GM23338 (cell line): ENCODE results near the gene UNC5B. TPM values are rescaled to one million over a fixed set of nuclear protein-coding genes. Genes with fewer than 3 reads are reported as not detected.
A peak's percentile ranks its signal among the peaks of the same experiment; 100 is the strongest.

Experiments
- ATAC-seq: fragments of 200-7000 bp; cut with Tn5 transposase; 3 replicates; pipeline ENCODE4 v1.9.1; 2020
- DNase-seq: peaks from one replicate; pipeline ENCODE4 v3.0.0-alpha.2; 2015; ENCODE audit warnings: low spot score
- H2AFZ ChIP-seq: fragments of 200-600 bp; sonication (generic); 2 replicates; pipeline ENCODE4 v1.8.0; 2016; ENCODE audit warnings: antibody characterized with exemption, mild to moderate bottlenecking, moderate library complexity
- H3F3A ChIP-seq: fragments of 200-600 bp; sonication (generic); replicated peaks from 2 replicates; pipeline ENCODE4 v1.8.0; 2017; ENCODE audit warnings: antibody characterized with exemption, mixed run types, low read depth
- H3K27ac ChIP-seq: fragments of 200-600 bp; sonication (generic); 2 replicates; pipeline ENCODE4 v1.6.1; 2016; ENCODE audit warnings: low read depth
- H3K27me3 ChIP-seq: fragments of 200-600 bp; sonication (generic); 2 replicates; pipeline ENCODE4 v1.8.0; 2016; ENCODE audit warnings: mild to moderate bottlenecking, mixed run types, moderate library complexity; ENCODE audit not compliant: insufficient read depth
- H3K36me3 ChIP-seq: fragments of 200-600 bp; sonication (generic); 2 replicates; pipeline ENCODE4 v1.8.0; 2016; ENCODE audit warnings: mild to moderate bottlenecking; ENCODE audit not compliant: insufficient read depth
- H3K4me1 ChIP-seq: fragments of 200-600 bp; sonication (generic); 2 replicates; pipeline ENCODE4 v1.8.0; 2016; ENCODE audit warnings: mild to moderate bottlenecking, moderate library complexity; ENCODE audit not compliant: insufficient read depth
- H3K4me2 ChIP-seq: fragments of 200-600 bp; sonication (generic); 2 replicates; pipeline ENCODE4 v1.7.1; 2017; ENCODE audit warnings: mixed run types
- H3K4me3 ChIP-seq: fragments of 200-600 bp; sonication (generic); 2 replicates; pipeline ENCODE4 v1.6.1; 2016; ENCODE audit warnings: mixed run types
- H3K79me2 ChIP-seq: fragments of 200-600 bp; sonication (generic); replicated peaks from 2 replicates; pipeline ENCODE4 v1.8.0; 2017; ENCODE audit warnings: mild to moderate bottlenecking; ENCODE audit not compliant: insufficient read depth
- H3K9me2 ChIP-seq: fragments of 200-600 bp; sonication (generic); 2 replicates; pipeline ENCODE4 v1.8.0; 2017; ENCODE audit not compliant: insufficient read depth
- H4K20me1 ChIP-seq: fragments of 200-600 bp; sonication (generic); replicated peaks from 2 replicates; pipeline ENCODE4 v1.8.0; 2017; ENCODE audit warnings: mild to moderate bottlenecking; ENCODE audit not compliant: insufficient read depth
- H3K27ac Mint-ChIP-seq: 2 replicates; pipeline ENCODE4 v1.8.0; 2020; ENCODE audit warnings: inconsistent platforms, mild to moderate bottlenecking, moderate library complexity, mixed read lengths
- H3K27me3 Mint-ChIP-seq: 3 replicates; pipeline ENCODE4 v1.8.0; 2022; ENCODE audit warnings: low read depth, mild to moderate bottlenecking, moderate library complexity, mixed read lengths, inconsistent platforms; ENCODE audit not compliant: insufficient read depth, poor library complexity
- H3K36me3 Mint-ChIP-seq: 3 replicates; pipeline ENCODE4 v1.8.0; 2021; ENCODE audit warnings: low read depth, mild to moderate bottlenecking, inconsistent platforms, moderate library complexity, mixed read lengths
- H3K4me1 Mint-ChIP-seq: 3 replicates; pipeline ENCODE4 v1.8.0; 2020; ENCODE audit warnings: mild to moderate bottlenecking, inconsistent platforms, mixed read lengths
- H3K4me3 Mint-ChIP-seq: 3 replicates; pipeline ENCODE4 v1.8.0; 2021; ENCODE audit warnings: moderate library complexity, mild to moderate bottlenecking, inconsistent platforms, mixed read lengths
- H3K9me3 Mint-ChIP-seq: 3 replicates; pipeline ENCODE4 v1.8.0; 2020; ENCODE audit warnings: moderate library complexity, mild to moderate bottlenecking, inconsistent platforms, mixed read lengths
- CREB1 ChIP-seq: fragments of 250-450 bp; sonication (Bioruptor Pico); IDR thresholded peaks from 2 replicates; pipeline ENCODE4 v1.5.0; 2020; ENCODE audit warnings: low read depth, mild to moderate bottlenecking, moderate library complexity
- EZH2 ChIP-seq: fragments of 200-600 bp; sonication (generic); IDR thresholded peaks from one replicate; pipeline ENCODE4 v1.8.0; 2017; ENCODE audit warnings: antibody characterized with exemption, mild to moderate bottlenecking, low read depth; ENCODE audit not compliant: unreplicated experiment
- JUNB ChIP-seq: IDR thresholded peaks from one replicate; pipeline ENCODE4 v1.6.1; 2016; ENCODE audit warnings: antibody characterized with exemption; ENCODE audit not compliant: unreplicated experiment
- STAT1 ChIP-seq: IDR thresholded peaks from one replicate; pipeline ENCODE4 v1.6.1; 2016; ENCODE audit warnings: antibody characterized with exemption; ENCODE audit not compliant: unreplicated experiment
- ZNF331 ChIP-seq: fragments of 250-450 bp; sonication (Bioruptor Pico); IDR thresholded peaks from 2 replicates; pipeline ENCODE4 v1.5.0; 2020; ENCODE audit warnings: low read depth, mild to moderate bottlenecking, moderate library complexity
- polyA plus RNA-seq: library from polyadenylated mRNA; unstranded; fragments of >200 nt; fragmentation: Nextera tagmentation; extraction: Ambion mirVana; gene quantifications from 2 replicates; pipeline ENCODE4 v1.2.1, GENCODE V29; 2016
- total RNA-seq: library from RNA; depleted of rRNA; stranded (reverse); fragments of >200 nt; shearing (Covaris generic); gene quantifications from 2 replicates; pipeline ENCODE4 v1.2.3, GENCODE V29; 2014
- TF ChIP-seq, protein P1 (sequence below), 2 experiments: fragments of 200-600 bp in 1 of 2; sonication (generic) in 1 of 2; conservative IDR thresholded peaks; 2 replicates each; pipeline versions ENCODE4 v1.5.1 to v1.6.1; 2016 to 2017; ENCODE audit warnings: antibody characterized with exemption in 2 of 2, low read depth in 2 of 2, mild to moderate bottlenecking in 2 of 2, moderate library complexity in 1 of 2
- TF ChIP-seq, protein P2 (sequence below): IDR thresholded peaks from one replicate; pipeline ENCODE4 v1.6.1; 2018; ENCODE audit warnings: antibody characterized with exemption; ENCODE audit not compliant: unreplicated experiment

The UNC5B gene
- total and polyA plus RNA-seq, 2 experiments from 2014 or later: 8.0 to 31.2 TPM

DNA sequence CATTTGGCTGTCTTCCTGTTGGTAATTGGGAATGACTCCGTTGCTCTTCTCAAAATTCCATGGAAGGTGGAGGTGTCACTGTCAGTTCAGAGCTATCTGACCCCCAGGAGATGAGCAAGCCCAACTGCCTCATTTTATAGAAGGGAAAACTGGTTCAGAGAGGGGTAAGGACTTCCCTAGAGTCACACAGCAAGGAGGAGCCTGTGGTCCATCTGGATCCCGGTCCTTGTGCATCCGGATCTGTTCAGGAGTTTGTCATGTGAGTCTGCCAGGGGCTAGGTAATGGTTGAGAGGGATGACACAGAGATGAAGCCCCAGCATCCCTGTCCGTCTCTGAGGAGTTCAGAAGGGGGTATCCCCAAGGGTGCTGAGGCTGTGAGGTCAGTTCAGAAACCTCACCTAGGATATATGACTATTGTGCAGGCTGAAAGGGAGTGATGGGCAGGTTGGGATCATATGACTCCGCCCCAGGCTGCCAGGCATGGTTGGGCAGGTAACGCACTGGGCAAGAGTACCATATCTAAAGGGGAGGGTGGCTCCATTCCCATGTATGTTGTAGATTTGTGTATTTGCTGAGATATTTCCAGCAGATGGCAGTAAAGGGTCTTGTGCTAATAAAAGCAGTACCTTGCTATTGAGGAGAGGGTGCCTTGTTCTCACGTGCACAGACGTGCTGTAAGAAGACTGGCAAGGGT, 90.7 kb downstream of the UNC5B start:
- H4K20me1 ChIP-seq: peaks cover 3% of the 10 kb centered on the region; the same call in 1 of the 2 replicates
- H3K4me3 ChIP-seq: no peak overlapping the region
- no peaks in the 10 kb centered on the region for H3K9me3 Mint-ChIP-seq
- no peak overlapping the region for H3K4me2 ChIP-seq
- peaks cover 17% of the 10 kb centered on the region for H3K36me3 Mint-ChIP-seq
- peak; percentile 77 for ATAC-seq
- H3K27me3 Mint-ChIP-seq: peaks cover 5% of the 10 kb centered on the region
- no peaks in the 10 kb centered on the region for H3K4me1 ChIP-seq
- no peak for TF ChIP-seq EZH2
- TF ChIP-seq, protein P1, sequence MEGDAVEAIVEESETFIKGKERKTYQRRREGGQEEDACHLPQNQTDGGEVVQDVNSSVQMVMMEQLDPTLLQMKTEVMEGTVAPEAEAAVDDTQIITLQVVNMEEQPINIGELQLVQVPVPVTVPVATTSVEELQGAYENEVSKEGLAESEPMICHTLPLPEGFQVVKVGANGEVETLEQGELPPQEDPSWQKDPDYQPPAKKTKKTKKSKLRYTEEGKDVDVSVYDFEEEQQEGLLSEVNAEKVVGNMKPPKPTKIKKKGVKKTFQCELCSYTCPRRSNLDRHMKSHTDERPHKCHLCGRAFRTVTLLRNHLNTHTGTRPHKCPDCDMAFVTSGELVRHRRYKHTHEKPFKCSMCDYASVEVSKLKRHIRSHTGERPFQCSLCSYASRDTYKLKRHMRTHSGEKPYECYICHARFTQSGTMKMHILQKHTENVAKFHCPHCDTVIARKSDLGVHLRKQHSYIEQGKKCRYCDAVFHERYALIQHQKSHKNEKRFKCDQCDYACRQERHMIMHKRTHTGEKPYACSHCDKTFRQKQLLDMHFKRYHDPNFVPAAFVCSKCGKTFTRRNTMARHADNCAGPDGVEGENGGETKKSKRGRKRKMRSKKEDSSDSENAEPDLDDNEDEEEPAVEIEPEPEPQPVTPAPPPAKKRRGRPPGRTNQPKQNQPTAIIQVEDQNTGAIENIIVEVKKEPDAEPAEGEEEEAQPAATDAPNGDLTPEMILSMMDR (conservative IDR thresholded peaks at IDR 0.05; ENCODE audit: low read depth in 2 of 2): peak; percentile 51 to 62
- no peak overlapping the region for H3K27ac Mint-ChIP-seq
- no peaks in the 10 kb centered on the region for H3K4me1 Mint-ChIP-seq
- no peaks in the 10 kb centered on the region for H3F3A ChIP-seq
- no peaks in the 10 kb centered on the region for H3K79me2 ChIP-seq
- peak; percentile 83 for DNase-seq
- no peaks in the 10 kb centered on the region for H3K27me3 ChIP-seq
- no peak overlapping the region for H3K4me3 Mint-ChIP-seq
- no peak overlapping the region for H2AFZ ChIP-seq
- no peaks in the 10 kb centered on the region for H3K36me3 ChIP-seq
- no peak overlapping the region for H3K27ac ChIP-seq
- no peaks in the 10 kb centered on the region for H3K9me2 ChIP-seq

DNA sequence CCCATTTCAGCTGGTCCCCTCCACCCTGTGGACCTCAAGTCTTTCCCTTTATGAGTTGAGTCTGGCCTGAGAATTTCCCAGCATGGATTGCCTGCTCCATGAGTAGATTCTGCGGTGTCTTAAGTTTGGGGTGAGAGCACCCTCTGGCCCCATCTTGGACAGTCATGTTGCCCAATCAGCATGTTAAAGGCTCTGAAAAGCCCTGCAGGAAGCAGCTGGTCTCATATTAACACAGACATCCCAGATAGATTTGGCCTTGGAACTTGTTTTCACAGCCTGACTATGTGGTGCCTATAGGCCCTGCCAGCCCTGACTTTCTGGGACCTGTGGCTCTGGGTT, 91.2 kb downstream of the UNC5B start:
- H3K4me3 ChIP-seq: no peak overlapping the region
- Mint-ChIP-seq H3K36me3 (peaks cover 12% of the 10 kb centered on the region), H3K4me1 (no peaks in the 10 kb centered on the region), H3K4me3 (no peak overlapping the region), H3K9me3 (no peaks in the 10 kb centered on the region), H3K27ac (no peak overlapping the region), H3K27me3 (peaks cover 5% of the 10 kb centered on the region)
- no peaks in the 10 kb centered on the region for H3F3A ChIP-seq
- no peak overlapping the region for H3K4me2 ChIP-seq
- no peaks in the 10 kb centered on the region for H3K36me3 ChIP-seq
- H3K27me3 ChIP-seq: no peaks in the 10 kb centered on the region
- no peaks in the 10 kb centered on the region; the same call in 1 of the 2 replicates for H4K20me1 ChIP-seq
- TF ChIP-seq STAT1: no peak
- TF ChIP-seq JUNB: no peak
- no peak overlapping the region for H2AFZ ChIP-seq
- H3K9me2 ChIP-seq: no peaks in the 10 kb centered on the region
- H3K4me1 ChIP-seq: no peaks in the 10 kb centered on the region
- DNase-seq: no peak
- no peak overlapping the region for H3K27ac ChIP-seq
- no peaks in the 10 kb centered on the region for H3K79me2 ChIP-seq
- ATAC-seq: no peak

DNA sequence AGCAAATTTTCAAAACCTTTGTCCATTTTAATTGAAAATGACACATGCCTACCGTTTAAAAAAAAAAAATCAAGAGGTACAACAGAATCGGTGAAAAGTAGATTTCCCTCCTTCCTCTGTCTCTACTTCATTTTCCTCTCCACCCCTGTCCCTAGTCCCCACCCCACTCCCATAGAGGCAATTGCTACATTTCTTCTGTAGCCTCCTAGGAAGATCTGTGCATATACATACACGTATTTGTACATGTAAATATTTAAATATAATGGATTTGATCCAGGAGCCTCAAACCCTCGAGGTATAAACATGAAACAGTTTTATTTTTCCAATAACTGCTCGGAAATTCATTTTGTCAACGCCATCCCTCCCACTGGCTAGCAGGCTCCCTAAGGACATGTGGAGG, 92.5 kb downstream of the UNC5B start:
- Mint-ChIP-seq H3K4me1 (peaks cover 5% of the 10 kb centered on the region; the same call in 2 of the 3 replicates), H3K36me3 (peaks cover 4% of the 10 kb centered on the region; the same call in 2 of the 3 replicates), H3K9me3 (no peaks in the 10 kb centered on the region), H3K27me3 (peaks cover 9% of the 10 kb centered on the region), H3K27ac (no peak overlapping the region), H3K4me3 (no peak overlapping the region)
- no peaks in the 10 kb centered on the region for H3K9me2 ChIP-seq
- H3K79me2 ChIP-seq: no peaks in the 10 kb centered on the region
- H3K36me3 ChIP-seq: no peaks in the 10 kb centered on the region
- no peaks in the 10 kb centered on the region for H3K27me3 ChIP-seq
- ATAC-seq (no peak), DNase-seq (no peak)
- H3F3A ChIP-seq: no peaks in the 10 kb centered on the region
- no peak overlapping the region for H3K4me3 ChIP-seq
- no peak overlapping the region for H3K4me2 ChIP-seq
- H4K20me1 ChIP-seq: no peaks in the 10 kb centered on the region; the same call in 1 of the 2 replicates
- H3K27ac ChIP-seq: no peak overlapping the region
- no peaks in the 10 kb centered on the region for H3K4me1 ChIP-seq
- no peak overlapping the region for H2AFZ ChIP-seq
- TF ChIP-seq, protein P2, sequence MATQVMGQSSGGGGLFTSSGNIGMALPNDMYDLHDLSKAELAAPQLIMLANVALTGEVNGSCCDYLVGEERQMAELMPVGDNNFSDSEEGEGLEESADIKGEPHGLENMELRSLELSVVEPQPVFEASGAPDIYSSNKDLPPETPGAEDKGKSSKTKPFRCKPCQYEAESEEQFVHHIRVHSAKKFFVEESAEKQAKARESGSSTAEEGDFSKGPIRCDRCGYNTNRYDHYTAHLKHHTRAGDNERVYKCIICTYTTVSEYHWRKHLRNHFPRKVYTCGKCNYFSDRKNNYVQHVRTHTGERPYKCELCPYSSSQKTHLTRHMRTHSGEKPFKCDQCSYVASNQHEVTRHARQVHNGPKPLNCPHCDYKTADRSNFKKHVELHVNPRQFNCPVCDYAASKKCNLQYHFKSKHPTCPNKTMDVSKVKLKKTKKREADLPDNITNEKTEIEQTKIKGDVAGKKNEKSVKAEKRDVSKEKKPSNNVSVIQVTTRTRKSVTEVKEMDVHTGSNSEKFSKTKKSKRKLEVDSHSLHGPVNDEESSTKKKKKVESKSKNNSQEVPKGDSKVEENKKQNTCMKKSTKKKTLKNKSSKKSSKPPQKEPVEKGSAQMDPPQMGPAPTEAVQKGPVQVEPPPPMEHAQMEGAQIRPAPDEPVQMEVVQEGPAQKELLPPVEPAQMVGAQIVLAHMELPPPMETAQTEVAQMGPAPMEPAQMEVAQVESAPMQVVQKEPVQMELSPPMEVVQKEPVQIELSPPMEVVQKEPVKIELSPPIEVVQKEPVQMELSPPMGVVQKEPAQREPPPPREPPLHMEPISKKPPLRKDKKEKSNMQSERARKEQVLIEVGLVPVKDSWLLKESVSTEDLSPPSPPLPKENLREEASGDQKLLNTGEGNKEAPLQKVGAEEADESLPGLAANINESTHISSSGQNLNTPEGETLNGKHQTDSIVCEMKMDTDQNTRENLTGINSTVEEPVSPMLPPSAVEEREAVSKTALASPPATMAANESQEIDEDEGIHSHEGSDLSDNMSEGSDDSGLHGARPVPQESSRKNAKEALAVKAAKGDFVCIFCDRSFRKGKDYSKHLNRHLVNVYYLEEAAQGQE: no peak
- no peak for TF ChIP-seq JUNB
- no peak for TF ChIP-seq ZNF331 (CRISPR knock-in tag)
- TF ChIP-seq STAT1: no peak
- TF ChIP-seq CREB1 (CRISPR knock-in tag): no peak
- TF ChIP-seq, protein P1 (conservative IDR thresholded peaks at IDR 0.05; ENCODE audit: low read depth in 2 of 2): no peak
